Measurements from ENCODE around the gene PDE11A.

PDE11A gene

DNA sequence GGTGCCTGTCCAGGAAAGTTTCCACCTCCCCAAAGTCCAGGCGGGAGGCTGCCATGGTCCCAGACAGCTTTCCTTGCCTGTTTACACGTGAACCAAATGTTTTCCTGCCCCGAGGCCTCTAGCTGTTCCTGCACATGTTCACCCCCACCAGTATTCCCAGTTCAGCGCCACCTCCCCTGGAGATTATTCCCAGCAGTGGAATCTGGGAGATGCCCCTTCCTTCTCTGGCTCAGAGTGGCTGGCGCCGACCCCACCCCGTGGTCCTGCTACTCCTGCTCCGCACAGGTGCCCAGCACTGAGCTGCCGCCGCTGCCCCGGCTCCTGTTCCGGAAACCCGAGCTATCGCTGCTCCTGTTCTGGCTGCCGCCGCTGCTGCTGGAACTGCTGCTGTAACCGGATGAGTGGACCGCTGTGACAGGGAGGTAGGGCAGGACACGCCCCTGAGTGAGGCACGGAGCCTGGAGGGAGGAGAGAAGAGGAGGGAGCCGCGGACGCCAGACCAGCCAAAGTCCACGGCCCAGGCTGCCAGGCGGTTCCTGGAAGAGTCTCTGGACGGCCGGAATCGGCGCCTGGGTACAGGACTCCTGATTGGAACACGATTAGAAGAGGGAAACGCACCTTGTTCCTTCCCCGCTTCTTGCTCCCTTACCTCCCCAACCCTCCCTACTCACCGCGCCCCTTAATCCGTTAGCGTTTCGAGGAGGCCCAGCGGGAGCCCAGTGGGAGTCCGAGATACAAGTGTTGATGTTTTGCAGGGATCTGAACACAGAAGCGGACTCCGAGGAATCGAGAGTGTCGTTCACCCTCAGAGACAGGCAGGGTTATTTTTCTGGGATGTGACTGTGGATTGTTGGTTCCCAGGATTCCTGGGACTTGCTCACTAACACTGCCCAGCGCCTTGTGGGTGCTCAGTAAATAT lies at the start of gene PDE11A:
TSS of gene PDE11A (minus strand) at position 395 of the 919 bp plus-strand sequence. CDS start at position 55, 340 bp downstream.
- DNase-seq (ENCODE audit: low spot score): peak; percentile 5
- in situ Hi-C loops (cut with MboI; ENCODE audit: low pct_unique_long_range_greater_than_20kb, low sequenced_read_pairs, unreplicated experiment): no loop called here

DNA sequence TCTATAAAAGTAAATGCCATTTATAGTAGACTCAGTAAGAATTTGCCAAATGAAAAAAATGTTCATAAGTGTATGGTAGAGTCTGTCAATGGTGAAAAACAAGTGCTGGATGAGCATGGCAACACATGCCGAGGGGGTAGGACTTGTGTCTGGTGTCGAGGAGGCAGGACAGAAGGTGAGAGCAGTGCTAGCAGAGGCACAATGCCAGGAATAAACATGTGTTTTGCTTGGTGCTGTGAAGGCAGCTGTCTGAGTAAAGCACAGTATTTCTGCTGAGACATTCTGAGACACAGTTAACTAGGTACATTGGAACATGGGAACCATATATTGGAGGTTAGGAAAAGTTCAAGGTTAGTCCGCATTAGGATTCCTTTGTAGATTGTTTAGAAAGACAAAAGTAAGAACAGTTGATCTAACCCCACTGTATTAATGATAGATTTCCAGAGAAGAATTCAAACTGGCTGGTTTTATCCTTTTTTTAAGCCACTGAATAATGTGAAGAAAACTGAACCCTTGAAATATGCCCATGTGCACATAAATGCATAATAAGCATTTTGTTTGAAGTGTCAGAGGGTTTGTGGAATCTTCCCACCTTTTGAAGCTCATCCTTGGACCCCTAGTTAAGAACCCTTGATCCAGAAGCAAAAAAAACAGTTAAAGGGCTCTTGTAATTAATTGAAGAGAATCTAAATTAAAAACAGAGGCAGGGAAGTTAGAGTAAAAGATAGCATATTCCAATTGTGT lies 46.8 kb upstream of the PDE11A start:
- in situ Hi-C loops (cut with MboI; ENCODE audit: low pct_unique_long_range_greater_than_20kb, low sequenced_read_pairs, unreplicated experiment): loop anchor here (25.0 kb wide), 1 partner anchor 293 kb away; no protein-coding TSS in a partner anchor
- no peak for DNase-seq (ENCODE audit: low spot score)
- TF ChIP-seq, protein P1, sequence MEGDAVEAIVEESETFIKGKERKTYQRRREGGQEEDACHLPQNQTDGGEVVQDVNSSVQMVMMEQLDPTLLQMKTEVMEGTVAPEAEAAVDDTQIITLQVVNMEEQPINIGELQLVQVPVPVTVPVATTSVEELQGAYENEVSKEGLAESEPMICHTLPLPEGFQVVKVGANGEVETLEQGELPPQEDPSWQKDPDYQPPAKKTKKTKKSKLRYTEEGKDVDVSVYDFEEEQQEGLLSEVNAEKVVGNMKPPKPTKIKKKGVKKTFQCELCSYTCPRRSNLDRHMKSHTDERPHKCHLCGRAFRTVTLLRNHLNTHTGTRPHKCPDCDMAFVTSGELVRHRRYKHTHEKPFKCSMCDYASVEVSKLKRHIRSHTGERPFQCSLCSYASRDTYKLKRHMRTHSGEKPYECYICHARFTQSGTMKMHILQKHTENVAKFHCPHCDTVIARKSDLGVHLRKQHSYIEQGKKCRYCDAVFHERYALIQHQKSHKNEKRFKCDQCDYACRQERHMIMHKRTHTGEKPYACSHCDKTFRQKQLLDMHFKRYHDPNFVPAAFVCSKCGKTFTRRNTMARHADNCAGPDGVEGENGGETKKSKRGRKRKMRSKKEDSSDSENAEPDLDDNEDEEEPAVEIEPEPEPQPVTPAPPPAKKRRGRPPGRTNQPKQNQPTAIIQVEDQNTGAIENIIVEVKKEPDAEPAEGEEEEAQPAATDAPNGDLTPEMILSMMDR (IDR thresholded peaks at IDR 0.05; ENCODE audit: extremely low read depth, insufficient read depth, missing control alignments): no peak

More for the DNA sequence above, at the start of gene PDE11A:
- TF ChIP-seq, protein P1 (IDR thresholded peaks at IDR 0.05; ENCODE audit: extremely low read depth, insufficient read depth, missing control alignments): no peak

DNA sequence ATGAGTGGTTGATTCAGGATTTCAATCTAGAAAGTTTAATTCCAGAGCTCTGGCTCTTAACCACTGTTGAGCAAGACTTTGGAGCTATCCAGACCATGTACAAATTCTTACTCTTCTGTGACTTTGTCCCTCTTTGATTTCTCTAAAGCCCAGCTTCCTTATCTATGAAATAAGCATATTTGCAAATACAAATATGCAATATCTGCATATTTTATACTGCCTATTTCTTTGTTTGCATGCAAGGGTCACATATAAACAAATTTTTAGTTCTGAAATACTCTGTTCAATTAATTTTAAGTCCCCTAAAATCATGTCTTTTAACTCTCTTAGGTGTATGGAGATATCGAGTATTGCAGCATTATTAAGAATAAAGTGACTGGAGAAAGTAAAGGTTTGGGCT lies 45.1 kb upstream of the PDE11A start:
- TF ChIP-seq, protein P1 (IDR thresholded peaks at IDR 0.05; ENCODE audit: extremely low read depth, insufficient read depth, missing control alignments): no peak
- in situ Hi-C loops (cut with MboI; ENCODE audit: low pct_unique_long_range_greater_than_20kb, low sequenced_read_pairs, unreplicated experiment): loop anchor here (25.0 kb wide), 1 partner anchor 295 kb away; no protein-coding TSS in a partner anchor
- no peak for DNase-seq (ENCODE audit: low spot score)

DNA sequence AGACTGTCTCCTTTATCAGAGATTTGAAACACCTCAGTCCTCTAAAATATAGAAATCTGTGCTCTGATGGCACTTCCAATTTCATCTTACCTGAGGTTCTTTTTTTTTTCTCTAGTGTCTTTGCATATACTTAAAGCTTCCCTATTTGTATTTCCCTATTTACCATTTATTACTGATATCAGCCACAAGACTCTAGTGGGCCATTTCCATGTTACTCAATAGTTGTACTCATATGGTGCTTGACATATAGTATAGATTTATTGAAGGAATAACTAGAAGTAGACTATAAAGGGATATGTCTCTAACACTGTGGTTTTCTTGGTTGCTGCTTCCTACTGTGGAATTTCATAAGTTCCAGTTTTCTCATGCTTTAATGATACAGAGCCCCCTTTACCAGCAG lies 42.7 kb upstream of the PDE11A start:
- DNase-seq (ENCODE audit: low spot score): no peak
- in situ Hi-C loops (cut with MboI; ENCODE audit: low pct_unique_long_range_greater_than_20kb, low sequenced_read_pairs, unreplicated experiment): loop anchor here (25.0 kb wide), 1 partner anchor 297 kb away; no protein-coding TSS in a partner anchor
- TF ChIP-seq, protein P1 (IDR thresholded peaks at IDR 0.05; ENCODE audit: extremely low read depth, insufficient read depth, missing control alignments): no peak

DNA sequence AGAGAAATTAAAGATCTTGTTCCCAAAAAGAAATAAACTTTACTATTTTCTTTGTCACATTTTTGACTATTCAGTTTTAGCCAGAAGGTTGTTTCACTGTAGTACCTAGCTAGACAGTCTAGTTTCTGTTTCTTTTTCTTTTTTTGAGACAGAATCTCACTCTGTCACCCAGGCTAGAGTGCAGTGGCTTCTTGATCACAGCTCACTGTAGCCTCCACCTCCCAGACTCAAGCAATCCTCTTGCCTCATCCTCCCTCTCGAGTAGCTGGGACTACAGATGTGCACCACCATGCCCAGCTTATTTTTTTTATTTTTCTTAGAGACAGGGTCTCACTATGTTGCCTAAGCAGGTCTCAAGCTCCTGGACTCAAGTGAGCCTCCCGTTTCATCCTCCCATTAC lies 41.9 kb upstream of the PDE11A start:
- TF ChIP-seq, protein P1 (IDR thresholded peaks at IDR 0.05; ENCODE audit: extremely low read depth, insufficient read depth, missing control alignments): no peak
- no peak for DNase-seq (ENCODE audit: low spot score)
- in situ Hi-C loops (cut with MboI; ENCODE audit: low pct_unique_long_range_greater_than_20kb, low sequenced_read_pairs, unreplicated experiment): loop anchor here (25.0 kb wide), 1 partner anchor 298 kb away; no protein-coding TSS in a partner anchor

Measured in GM13977 (cell line).